Left lobe of liver (tissue), 2 donors: ENCODE data around the gene RRAGA. TPM values are rescaled to one million over a fixed set of nuclear protein-coding genes. Genes with fewer than 3 reads are reported as not detected.
"Not testable (repeated sequence)": the region's sequence is repeated elsewhere in the genome, so short reads cannot be mapped to it uniquely, and the experiment has no call there.

Source experiments
- ATAC-seq: fragments of 200-7000 bp; cut with Tn5 transposase; one replicate; pipeline ENCODE4 v1.9.1; 2020; ENCODE audit warnings: mild to moderate bottlenecking, moderate library complexity
- DNase-seq: peaks from one replicate; pipeline ENCODE4 v3.0.0-alpha.2; 2020; ENCODE audit warnings: low spot score
- total RNA-seq: library from RNA; stranded (reverse); gene quantifications from one replicate; pipeline ENCODE4 v1.2.1, GENCODE V29; 2021
- donor health status: DM: no; HTN: no; CAD: no; lungs with moderate emphysema.
- donor health status: DM: no; HTN: yes; CAD: no.

The RRAGA gene, protein sequence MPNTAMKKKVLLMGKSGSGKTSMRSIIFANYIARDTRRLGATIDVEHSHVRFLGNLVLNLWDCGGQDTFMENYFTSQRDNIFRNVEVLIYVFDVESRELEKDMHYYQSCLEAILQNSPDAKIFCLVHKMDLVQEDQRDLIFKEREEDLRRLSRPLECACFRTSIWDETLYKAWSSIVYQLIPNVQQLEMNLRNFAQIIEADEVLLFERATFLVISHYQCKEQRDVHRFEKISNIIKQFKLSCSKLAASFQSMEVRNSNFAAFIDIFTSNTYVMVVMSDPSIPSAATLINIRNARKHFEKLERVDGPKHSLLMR
- total RNA-seq = 35.9 TPM

GRCh38 chr9:19048966-19049916 is at the start of gene RRAGA:
RRAGA (plus strand) TSS chr9:19049427; CDS start chr9:19049660, 233 bp downstream.
- DNase-seq (peak; percentile 96), ATAC-seq (peak; percentile 91)

- no peak for ATAC-seq
- no peak for DNase-seq
These were observed 49.1 kb upstream of the RRAGA start for GRCh38 chr9:19000133-19000532.

DNA sequence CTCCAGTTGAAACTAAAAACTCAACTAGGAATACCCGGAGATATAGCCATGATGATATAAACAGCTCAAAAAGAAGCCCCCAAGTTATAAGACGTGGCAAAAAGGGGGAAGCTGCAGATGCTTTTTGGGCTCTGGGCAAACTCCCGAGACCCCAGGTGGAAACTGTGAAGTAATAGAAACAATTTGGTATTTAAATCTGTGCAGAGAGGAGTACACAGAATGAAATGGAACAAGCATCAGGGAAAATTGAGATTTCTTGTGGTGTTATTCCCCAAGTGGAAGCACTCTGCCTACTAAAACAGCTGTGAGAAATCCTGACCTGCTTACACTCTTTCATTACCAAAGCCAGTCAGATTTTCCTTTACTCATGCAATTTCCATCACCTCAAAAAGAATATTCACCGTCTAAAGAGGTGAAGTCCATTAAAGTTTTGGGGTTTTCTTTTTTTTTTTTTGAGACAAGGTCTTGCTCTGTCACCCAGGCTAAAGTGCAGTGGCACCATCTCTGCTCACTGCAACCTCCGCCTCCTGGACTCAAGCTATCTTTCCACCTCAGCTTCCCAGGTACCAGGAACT is 39.7 kb upstream of the RRAGA start:
- DNase-seq (no peak), ATAC-seq (no peak)

- no peak for DNase-seq
- no peak for ATAC-seq
These were observed 31.0 kb upstream of the RRAGA start for GRCh38 chr9:19018201-19018600.

GRCh38 chr9:19020886-19021455 is 28.3 kb upstream of the RRAGA start:
- no peak for ATAC-seq
- DNase-seq = no peak

GRCh38 chr9:19021649-19022048 is 27.6 kb upstream of the RRAGA start:
- not testable (repeated sequence) for ATAC-seq, DNase-seq

GRCh38 chr9:19022206-19022605 is 27.0 kb upstream of the RRAGA start:
- ATAC-seq = no peak

DNA sequence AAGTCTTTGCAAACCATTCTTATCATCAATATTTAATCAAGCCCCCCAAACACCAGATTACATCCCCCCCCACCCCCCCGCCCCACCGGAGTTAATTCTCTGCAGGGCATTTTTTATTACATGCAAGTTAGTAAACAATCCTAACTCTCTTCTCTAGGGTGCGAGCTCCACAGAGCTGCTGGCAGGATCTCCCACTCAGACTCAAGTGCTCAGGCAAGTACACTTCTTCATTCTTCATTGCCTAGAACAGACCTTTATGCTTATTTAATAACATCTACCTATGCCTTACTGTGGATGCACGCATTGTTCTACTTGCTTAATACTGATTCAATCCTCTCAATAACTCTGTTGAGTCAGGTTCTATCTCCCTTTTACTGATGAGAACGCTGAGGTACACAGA is 26.1 kb upstream of the RRAGA start:
- ATAC-seq = no peak
- DNase-seq = no peak

More at GRCh38 chr9:19022206-19022605, 27.0 kb upstream of the RRAGA start:
- DNase-seq = no peak

DNA sequence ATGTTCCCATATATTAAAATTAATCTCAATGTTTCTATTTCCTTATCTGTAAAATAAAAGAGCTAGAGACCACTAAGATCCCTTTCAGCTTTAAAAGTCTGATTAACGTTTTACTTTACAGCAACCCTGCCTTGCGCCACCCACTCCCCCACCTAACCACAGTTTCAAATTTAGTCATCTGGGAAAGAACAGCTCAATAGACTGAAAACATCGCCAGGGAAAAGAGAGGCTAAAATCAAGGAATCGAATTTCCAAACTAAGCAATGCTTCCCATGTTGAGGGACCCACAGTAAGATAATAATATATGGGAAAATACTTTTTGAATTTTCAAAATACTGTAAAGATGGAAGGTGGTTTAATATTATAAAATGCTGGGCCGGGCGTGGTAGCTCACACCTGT is 22.9 kb upstream of the RRAGA start:
- no peak for ATAC-seq
- no peak for DNase-seq

DNA sequence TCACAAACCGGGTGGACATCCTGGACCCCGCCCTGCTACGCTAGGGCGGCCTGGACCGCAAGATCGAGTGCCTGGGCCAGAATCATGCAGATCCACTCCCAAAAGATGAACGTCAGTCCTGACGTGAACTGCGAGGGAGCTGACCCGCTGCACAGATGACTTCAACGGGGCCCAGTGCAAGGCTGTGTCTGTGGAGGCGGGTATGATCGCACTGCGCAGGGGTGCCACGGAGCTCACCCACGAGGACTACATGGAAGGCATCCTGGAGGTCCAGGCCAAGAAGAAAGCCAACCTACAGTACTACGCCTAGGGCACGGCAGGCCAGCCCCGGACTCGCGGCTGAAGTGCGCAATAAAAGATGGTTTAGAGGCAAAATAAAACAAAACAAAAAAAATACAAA is 21.4 kb upstream of the RRAGA start:
- DNase-seq = no peak
- ATAC-seq = no peak

- no peak for DNase-seq
- ATAC-seq = peak; percentile 95
These were observed 20.3 kb upstream of the RRAGA start for GRCh38 chr9:19028835-19029451.

- ATAC-seq (no peak), DNase-seq (no peak)
These were observed 18.3 kb upstream of the RRAGA start for GRCh38 chr9:19030899-19031298.

- ATAC-seq = no peak
- DNase-seq = no peak
These were observed 16.8 kb upstream of the RRAGA start for GRCh38 chr9:19032406-19032805.

DNA sequence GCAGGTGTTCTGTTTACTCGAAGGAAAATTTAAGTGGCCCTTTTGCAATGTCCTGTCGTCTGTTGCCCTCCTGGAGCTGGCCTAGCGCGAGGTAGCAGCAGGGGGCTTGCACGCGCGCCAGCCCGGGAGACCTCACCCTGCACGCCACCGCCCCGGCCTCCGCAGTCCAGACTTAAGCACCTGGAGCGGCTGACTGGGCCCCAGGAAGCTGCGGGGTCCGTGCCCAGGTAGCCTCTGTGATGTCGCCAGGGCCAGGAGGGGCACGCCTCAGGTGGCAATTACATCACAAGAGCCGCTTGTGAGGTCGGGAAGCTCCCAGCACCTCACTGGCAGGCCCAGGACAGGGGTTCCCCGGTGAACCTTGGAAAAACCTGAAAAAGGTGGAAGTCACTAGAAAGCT is 16.2 kb upstream of the RRAGA start, which contains the start of gene SAXO1:
SAXO1 (minus strand) TSS at position 195 of the 400 bp plus-strand sequence. CDS start 301 bp downstream, outside the sequence.
- DNase-seq = no peak
- no peak for ATAC-seq

DNA sequence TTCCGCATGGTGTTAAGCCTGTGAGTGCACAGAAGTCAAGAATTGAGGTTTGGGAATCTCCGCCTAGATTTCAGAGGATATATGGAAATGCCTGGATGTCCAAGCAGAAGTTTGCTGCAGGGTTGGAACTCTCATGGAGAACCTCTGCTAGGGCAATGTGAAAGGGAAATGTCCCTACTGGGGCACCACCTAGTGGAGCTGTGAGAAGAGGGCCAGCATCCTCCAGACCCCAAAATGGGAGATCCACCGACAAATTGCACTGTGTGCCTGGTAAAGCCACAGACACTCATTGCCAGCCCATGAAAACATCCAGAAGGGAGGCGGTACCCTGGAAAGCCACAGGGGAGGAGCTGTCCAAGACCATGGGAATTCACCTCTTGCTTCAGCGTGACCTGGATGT is 12.6 kb upstream of the RRAGA start:
- DNase-seq (no peak), ATAC-seq (no peak)

- peak; percentile 2 for ATAC-seq
These were observed 850 bp downstream of the RRAGA start for GRCh38 chr9:19049917-19050636.

GRCh38 chr9:19050637-19051591 is 1.7 kb downstream of the RRAGA start:
- ATAC-seq (no peak), DNase-seq (no peak)

More at GRCh38 chr9:19049917-19050636, 850 bp downstream of the RRAGA start:
- DNase-seq = no peak

GRCh38 chr9:19057033-19057432 is 7.8 kb downstream of the RRAGA start:
- DNase-seq (no peak), ATAC-seq (no peak)

- DNase-seq = no peak
- no peak for ATAC-seq
These were observed 25.0 kb downstream of the RRAGA start for GRCh38 chr9:19074229-19074628.
